Fibroblast of peridontal ligament (primary cell): ENCODE results near the gene ATF4.

Source experiments
- DNase-seq: peaks from one replicate; pipeline ENCODE4 v3.0.0-alpha.2; 2010; ENCODE audit errors: extremely low read depth

The ATF4 gene

GRCh38 chr22:39558254-39558727 lies 37.9 kb downstream of the ATF4 start:
- DNase-seq = no peak

GRCh38 chr22:39558950-39559349 lies 38.6 kb downstream of the ATF4 start:
- DNase-seq = no peak

- no peak for DNase-seq
Observed at GRCh38 chr22:39559456-39560105, 39.2 kb downstream of the ATF4 start.

GRCh38 chr22:39560127-39560526 lies 39.8 kb downstream of the ATF4 start:
- DNase-seq = no peak

GRCh38 chr22:39562839-39563489 lies 42.6 kb downstream of the ATF4 start:
- DNase-seq = no peak

- no peak for DNase-seq
Observed at GRCh38 chr22:39563571-39564428, 43.4 kb downstream of the ATF4 start.

- DNase-seq = no peak
Observed at GRCh38 chr22:39565414-39565944, 45.1 kb downstream of the ATF4 start.

- DNase-seq = no peak
Observed at GRCh38 chr22:39567135-39567946, 47.0 kb downstream of the ATF4 start.

GRCh38 chr22:39568278-39568981 lies 48.1 kb downstream of the ATF4 start:
- DNase-seq = no peak

- DNase-seq = no peak
Observed at GRCh38 chr22:39569066-39569465, 48.7 kb downstream of the ATF4 start.

GRCh38 chr22:39570226-39570625 lies 49.9 kb downstream of the ATF4 start:
- DNase-seq = no peak

GRCh38 chr22:39570665-39571064 lies 50.3 kb downstream of the ATF4 start, which contains the start of gene CACNA1I:
TSS of gene CACNA1I (plus strand) at chr22:39570753. CDS start at chr22:39570753, 0 bp downstream.
- DNase-seq = no peak

GRCh38 chr22:39571538-39571937 lies 51.2 kb downstream of the ATF4 start:
- no peak for DNase-seq
